AG04449 (cell line): ENCODE measurements around the gene CDC25B.

ENCODE experiments used
- CTCF ChIA-PET: fragments of 350-600 bp; formaldehyde crosslinking; extraction: SDS; loops from one replicate; lab custom pipeline; 2021; ENCODE audit warnings: antibody characterized with exemption; lab: Yijun Ruan, JAX
- POLR2A ChIA-PET: fragments of 400-600, 350-600 bp; formaldehyde crosslinking; extraction: SDS; loops from one replicate; lab custom pipeline; 2020; ENCODE audit warnings: antibody characterized with exemption, inconsistent platforms; lab: Yijun Ruan, JAX
- DNase-seq: peaks from one replicate; pipeline ENCODE4 v3.0.0-alpha.2; 2010; ENCODE audit warnings: low read depth, low spot score
- H3K4me3 ChIP-seq: 2 replicates; pipeline ENCODE4 v1.5.1; 2011; ENCODE audit warnings: low read depth, mild to moderate bottlenecking, control low read depth, low read length
- TF ChIP-seq, protein P1 (sequence below): IDR thresholded peaks from one replicate; pipeline ENCODE4 v1.5.1; 2011; ENCODE audit warnings: mild to moderate bottlenecking, moderate library complexity, low read length, control low read depth, inconsistent platforms; ENCODE audit not compliant: insufficient read depth; ENCODE audit errors: missing control alignments

The CDC25B gene

DNA sequence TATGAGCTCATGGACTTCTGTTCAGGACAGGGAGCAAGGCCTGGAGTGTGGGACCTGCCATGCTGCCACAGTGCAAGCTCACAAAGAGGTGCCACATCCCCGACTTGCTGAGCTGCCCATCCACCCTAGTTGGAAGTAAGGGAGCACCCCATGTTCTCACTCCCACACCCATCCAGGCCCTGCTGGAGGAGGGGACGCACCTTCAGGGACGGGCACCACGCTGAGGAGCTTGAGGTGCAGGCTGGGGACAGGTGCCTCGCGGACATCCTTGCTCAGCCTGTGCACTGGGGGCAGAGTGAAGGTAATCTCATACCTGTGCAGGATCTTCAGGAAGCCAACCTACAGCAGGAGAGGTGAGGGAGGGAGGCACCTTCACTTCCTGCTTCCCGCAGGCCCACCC, 40.8 kb upstream of the CDC25B start:
- TF ChIP-seq, protein P1, sequence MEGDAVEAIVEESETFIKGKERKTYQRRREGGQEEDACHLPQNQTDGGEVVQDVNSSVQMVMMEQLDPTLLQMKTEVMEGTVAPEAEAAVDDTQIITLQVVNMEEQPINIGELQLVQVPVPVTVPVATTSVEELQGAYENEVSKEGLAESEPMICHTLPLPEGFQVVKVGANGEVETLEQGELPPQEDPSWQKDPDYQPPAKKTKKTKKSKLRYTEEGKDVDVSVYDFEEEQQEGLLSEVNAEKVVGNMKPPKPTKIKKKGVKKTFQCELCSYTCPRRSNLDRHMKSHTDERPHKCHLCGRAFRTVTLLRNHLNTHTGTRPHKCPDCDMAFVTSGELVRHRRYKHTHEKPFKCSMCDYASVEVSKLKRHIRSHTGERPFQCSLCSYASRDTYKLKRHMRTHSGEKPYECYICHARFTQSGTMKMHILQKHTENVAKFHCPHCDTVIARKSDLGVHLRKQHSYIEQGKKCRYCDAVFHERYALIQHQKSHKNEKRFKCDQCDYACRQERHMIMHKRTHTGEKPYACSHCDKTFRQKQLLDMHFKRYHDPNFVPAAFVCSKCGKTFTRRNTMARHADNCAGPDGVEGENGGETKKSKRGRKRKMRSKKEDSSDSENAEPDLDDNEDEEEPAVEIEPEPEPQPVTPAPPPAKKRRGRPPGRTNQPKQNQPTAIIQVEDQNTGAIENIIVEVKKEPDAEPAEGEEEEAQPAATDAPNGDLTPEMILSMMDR, result no peak

DNA sequence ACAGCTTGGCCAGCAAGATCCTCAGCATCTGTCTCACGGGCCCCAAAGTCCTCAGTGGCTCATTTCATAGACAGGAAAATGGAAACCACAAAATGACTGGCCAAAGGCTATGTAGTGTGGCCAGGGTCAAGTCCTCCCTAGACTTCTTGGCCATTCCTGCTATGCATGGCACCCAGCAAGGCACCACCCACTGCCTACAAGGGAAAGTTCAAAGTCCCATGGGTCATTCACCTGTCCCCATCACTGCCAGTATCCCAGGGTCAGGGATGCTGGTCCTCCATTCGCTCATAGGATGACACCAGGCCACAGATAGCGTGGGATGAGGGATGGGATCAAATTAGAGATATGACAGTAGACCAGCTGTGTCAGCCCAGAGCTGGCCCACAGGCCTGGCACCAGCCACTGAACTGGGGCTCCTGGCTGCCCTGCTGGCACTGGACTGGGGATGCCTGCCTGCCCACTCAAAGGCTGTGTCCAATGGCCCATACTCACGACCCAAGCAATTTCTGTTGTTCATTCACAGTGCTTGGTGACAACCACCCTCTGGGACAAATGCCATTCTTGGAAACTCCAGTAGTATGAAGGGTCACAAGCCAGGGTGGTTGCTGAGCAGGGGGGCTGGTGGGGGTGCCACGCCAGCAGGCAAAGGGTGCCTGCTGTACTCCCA, 40.2 kb upstream of the CDC25B start:
- DNase-seq, result no peak
- no peak overlapping the region for H3K4me3 ChIP-seq
- POLR2A ChIA-PET, result interaction anchor here (0.6 kb wide), 2 partner anchors 63 to 294 kb away, joined by 3 to 4 read pairs; no protein-coding TSS in a partner anchor
- CTCF ChIA-PET, result interaction anchor here (1.2 to 10.7 kb wide), 7 partner anchors 8 to 62 kb away, joined by 4 to 119 read pairs (median 5); partner anchors contain the start of genes ADISSP and SPEF1
- TF ChIP-seq, protein P1, result no peak

More for the DNA sequence above, 40.8 kb upstream of the CDC25B start:
- CTCF ChIA-PET, result interaction anchor here (0.7 to 10.7 kb wide), 14 partner anchors 7 to 100 kb away, joined by 3 to 119 read pairs (median 4); partner anchors contain the start of genes ADISSP and SPEF1
- no peak overlapping the region for H3K4me3 ChIP-seq
- POLR2A ChIA-PET, result interaction anchor here (0.6 kb wide), 1 partner anchor 293 kb away, joined by 3 read pairs; no protein-coding TSS in a partner anchor
- no peak for DNase-seq

DNA sequence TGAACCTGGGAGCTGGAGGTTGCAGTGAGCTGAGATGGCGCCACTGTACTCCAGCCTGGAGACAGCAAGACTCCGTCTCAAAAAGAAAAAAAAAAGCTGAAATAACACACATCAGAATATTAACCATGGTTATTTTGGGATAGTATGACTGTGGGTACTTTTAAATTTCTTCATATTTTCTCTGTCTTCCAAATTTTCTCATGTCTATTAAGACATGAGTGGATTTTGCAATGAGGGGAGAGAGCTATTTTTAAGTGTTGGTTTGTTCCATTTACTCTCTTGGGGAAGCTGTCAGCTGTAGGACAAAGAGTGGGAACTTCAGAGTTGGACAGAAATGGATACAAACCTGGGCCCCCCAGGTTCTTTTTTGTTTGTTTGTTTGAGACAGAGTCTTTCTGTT, 38.8 kb upstream of the CDC25B start:
- no peak for DNase-seq
- CTCF ChIA-PET, result interaction anchor here (1.0 to 10.7 kb wide), 12 partner anchors 9 to 98 kb away, joined by 3 to 119 read pairs (median 5); partner anchors contain the start of genes ADISSP, AP5S1 and SPEF1
- TF ChIP-seq, protein P1, result no peak
- no peak overlapping the region for H3K4me3 ChIP-seq
- POLR2A ChIA-PET, result interaction anchor here (0.6 kb wide), 1 partner anchor 10 kb away, joined by 3 read pairs; no protein-coding TSS in a partner anchor

DNA sequence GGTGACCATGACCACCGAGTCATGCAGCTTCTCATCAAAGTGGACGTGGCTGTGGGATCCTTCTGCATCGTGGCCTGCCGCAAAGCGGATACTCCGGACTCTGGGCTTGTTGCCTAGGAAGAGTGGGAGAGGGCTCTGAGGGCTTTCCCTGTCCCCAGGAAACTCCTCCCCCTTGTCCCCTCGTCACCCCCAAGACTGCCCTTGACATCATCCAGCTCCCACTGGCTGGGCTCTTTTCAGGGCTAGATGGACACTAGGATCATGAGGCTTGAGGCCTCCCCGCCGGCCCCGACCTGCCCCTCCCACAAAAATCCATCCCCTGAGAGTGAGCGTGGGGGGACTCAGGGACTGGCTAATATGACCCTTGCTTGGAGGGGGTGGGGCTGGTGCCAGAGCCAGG, 37.5 kb upstream of the CDC25B start:
- CTCF ChIA-PET, result interaction anchor here (1.1 to 10.7 kb wide), 6 partner anchors 8 to 96 kb away, joined by 3 to 119 read pairs (median 9); partner anchors contain the start of gene ADISSP
- H3K4me3 ChIP-seq, result no peak overlapping the region
- POLR2A ChIA-PET, result interaction anchor here (1.7 kb wide), 1 partner anchor 9 kb away, joined by 6 read pairs; the partner anchor contains the start of gene ADISSP
- TF ChIP-seq, protein P1, result no peak
- DNase-seq, result no peak

DNA sequence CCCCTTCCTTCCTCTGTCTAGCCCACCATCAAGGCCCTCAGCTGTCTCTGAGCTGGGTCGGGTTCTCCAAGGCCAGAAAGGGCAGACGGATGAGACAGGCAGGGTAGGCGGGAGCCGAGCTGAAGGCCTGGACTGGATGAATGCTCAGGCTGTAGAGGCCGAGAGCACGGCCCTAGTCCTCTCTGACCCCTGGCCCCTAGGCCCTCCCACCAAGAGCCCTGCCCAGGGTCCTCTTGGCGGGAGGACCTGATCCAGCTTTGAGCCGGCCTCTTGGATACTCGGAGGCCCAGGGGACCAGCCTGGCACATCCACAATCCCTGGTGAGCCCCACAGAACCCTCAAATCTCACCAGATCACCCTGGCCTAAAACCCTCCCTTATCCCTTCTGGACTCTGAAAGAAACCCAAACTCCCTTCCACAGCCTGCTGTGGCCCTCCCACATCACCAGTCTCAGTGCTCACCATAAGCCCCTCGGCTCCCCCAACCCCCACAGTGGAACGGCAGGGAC, 36.7 kb upstream of the CDC25B start:
- no peak for DNase-seq
- no peak overlapping the region for H3K4me3 ChIP-seq
- POLR2A ChIA-PET, result interaction anchor here (1.7 kb wide), 1 partner anchor 9 kb away, joined by 6 read pairs; the partner anchor contains the start of gene ADISSP
- TF ChIP-seq, protein P1, result no peak
- CTCF ChIA-PET, result interaction anchor here (1.7 to 10.7 kb wide), 5 partner anchors 8 to 96 kb away, joined by 6 to 119 read pairs (median 16); partner anchors contain the start of genes ADISSP and AP5S1
